GM19467 (cell line): Measurements from ENCODE around the gene MTERF1.
"Not testable (repeated sequence)": the region's sequence is repeated elsewhere in the genome, so short reads cannot be mapped to it uniquely, and the experiment has no call there.

Source experiments
- ATAC-seq: cut with Tn5 transposase; IDR thresholded peaks from one replicate; pipeline ENCODE4 v1.9.1; 2021; ENCODE audit warnings: mild to moderate bottlenecking, moderate library complexity; ENCODE audit not compliant: unreplicated experiment

MTERF1 gene

DNA sequence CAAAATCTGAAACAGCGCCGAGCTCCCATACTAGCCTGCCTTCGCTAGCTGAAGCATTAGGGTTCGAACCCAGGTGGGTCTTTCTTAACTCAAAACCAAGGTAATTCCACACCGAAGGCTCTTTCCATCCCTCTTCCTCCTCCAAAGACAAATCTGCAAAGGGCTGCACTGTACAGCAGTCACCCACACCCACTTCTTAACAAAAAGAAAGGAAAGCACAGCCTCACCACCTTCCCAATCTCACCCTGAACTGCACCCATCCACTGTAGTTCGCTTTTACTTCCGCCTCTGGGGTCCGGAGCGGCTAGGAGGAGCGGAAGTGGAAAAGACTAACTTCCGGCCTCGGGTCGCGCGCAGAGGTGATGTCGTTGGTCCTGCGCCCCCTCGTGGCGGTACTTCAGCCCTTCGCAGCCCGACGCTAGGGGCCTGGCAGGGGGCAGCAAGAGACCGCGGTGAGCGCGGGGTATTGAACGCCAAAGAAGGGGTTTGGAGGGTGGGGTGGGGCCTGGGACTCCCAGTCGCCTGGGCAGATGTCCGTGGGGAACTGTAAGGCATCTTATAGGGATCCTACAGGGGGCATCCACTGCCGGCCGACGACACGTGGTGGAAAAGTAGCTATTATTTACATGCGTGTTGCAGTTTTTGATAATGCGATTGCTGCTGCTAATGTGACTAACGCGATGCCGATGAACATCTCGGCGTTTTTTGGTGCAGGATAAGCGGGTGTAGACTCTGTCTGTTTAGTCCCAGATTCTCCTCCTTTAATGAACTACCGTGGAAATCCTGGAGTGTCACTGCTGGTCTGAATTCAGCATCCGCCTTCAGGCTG lies at the start of gene MTERF1:
Gene MTERF1, minus strand, starts transcription at position 290 of the 829 bp plus-strand sequence. CDS start 619 bp downstream, outside the sequence.
- ATAC-seq = peak; percentile 97

- peak; percentile 54 for ATAC-seq
These were observed 49.0 kb upstream of the MTERF1 start for GRCh38 chr7:91929463-91929862.

DNA sequence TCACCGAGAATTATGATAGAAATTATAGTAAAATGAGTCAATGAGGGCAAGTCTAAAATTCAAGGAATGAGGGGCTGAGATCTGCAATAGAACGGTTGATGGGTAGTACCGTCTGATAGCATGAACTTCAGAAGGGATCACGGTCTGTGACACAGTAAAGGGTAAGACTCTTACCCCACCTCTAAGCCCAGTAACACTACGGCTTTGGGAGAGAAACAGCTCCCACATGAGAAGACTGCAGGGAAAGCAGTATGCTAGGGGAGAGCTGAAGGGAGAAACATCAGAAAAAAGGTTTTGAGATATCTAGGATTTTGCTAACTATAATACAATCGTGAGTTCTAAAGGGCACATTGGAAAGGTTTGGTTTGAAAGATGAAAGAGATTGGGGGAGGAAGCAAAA lies 47.4 kb upstream of the MTERF1 start:
- no peak for ATAC-seq

DNA sequence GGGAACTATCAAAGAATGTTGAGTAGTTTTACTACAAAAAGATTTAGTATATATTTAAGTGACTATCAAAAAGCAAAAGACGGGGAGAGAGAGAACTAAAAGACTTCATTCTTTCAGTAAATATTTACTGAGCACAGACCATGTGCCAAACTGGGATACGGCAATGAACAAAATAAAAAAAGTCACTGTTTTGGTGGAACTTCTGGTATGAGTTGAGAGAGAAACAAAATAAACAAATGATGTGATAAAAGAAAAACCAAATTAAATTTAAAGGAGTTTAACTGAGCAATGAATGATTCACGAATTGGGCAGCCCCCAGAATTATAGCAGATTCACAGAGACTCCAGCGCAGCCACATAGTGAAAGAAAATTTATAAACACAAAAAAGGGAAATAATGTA lies 42.4 kb upstream of the MTERF1 start:
- ATAC-seq = no peak

- ATAC-seq = no peak
These were observed 37.9 kb upstream of the MTERF1 start for GRCh38 chr7:91918356-91918755.

DNA sequence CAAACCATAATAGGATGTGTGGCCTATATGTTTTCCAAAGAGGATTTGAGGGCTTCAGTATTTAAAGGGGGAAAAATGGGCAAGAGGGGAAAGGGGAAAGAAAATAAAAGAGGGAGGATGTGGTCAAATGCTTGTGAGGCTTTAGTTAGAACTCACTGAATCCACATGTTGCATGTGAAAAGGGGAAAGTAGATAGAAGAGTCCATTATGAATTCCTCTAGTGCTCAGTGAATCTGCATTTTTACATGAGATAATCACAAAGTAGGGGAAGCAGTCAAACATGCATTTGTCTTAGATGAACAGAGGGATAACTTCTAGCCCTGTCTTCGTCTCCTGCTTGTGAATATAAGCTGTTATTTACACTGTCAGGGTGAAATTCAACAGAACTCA lies 35.5 kb upstream of the MTERF1 start:
- no peak for ATAC-seq

DNA sequence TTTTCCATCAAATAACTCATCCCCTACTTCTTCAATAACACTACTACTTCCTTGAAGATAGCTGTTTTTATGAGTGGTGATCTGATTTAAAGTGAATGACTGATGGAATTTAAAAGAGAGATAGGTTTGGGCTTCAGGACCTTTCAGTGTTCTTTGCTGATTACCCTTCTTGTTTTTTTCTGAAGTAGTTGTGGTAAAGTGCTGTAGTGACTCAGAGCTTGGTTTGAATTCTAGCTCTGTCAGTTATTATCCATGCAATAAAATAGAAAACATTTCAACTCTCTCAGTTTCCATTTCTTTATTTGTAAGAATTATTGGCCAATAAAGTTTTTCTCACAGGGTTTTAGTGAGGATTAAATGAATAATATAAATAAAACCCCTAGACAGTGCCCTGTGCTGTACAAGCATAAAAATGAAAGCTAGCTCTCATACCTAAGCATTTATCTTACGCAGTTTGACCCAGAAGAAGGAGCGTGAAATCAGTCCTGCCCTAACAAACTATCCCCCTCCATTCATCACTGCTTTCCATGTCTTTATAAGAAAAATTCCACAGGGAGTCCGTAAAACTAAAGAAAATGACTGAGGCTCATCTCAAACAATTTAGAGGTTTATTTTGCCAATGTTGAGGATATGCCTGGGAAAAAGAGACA lies 35.0 kb upstream of the MTERF1 start:
- ATAC-seq = no peak

- no peak for ATAC-seq
These were observed 33.1 kb upstream of the MTERF1 start for GRCh38 chr7:91913612-91914011.

- no peak for ATAC-seq
These were observed 32.0 kb upstream of the MTERF1 start for GRCh38 chr7:91912494-91912893.

DNA sequence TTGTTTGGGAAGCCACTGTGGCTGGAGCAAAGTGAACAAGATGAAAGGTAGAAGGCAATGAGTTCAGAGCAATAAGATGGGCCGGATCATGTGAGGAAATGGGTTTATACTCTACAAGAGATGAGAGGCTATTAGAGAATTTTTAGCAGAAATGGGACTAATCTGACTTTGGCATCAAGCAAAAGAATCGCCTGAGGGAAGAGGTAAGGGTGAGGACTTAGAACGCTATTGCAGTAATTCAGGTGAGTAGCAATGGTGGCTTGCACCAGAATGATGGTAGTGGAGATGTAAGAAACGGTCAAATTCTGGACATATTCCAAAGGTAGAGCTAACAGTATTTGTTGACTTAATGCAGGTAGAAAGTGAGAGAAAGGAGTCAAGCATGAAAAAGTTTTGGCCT lies 30.6 kb upstream of the MTERF1 start:
- ATAC-seq = no peak

DNA sequence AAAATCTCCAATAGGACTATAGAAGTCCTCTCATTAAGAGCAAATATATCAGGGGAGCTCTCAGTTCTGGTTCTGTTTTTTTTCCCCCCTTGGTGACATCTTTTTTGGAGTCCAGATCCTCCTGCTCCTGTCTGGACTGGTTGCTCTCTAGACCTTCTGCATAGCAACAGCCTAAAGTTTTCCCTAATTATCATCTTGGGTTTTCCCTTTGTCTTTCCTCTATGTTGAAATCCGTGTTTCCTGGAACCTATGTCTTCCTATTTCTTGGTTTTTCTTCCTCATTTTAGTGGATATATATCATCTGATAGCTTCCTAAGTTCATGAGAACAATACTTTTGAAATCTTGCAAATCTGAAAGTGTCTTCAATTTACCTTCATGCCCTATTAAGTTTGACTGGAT lies 29.7 kb upstream of the MTERF1 start:
- ATAC-seq = no peak

GRCh38 chr7:91899563-91899962 lies 19.1 kb upstream of the MTERF1 start:
- ATAC-seq = no peak

- ATAC-seq = no peak
These were observed 17.9 kb upstream of the MTERF1 start for GRCh38 chr7:91898240-91898992.

GRCh38 chr7:91894781-91895480 lies 14.4 kb upstream of the MTERF1 start:
- ATAC-seq = no peak

- ATAC-seq = not testable (repeated sequence)
These were observed 13.2 kb upstream of the MTERF1 start for GRCh38 chr7:91893699-91894098.

- no peak for ATAC-seq
These were observed 12.4 kb upstream of the MTERF1 start for GRCh38 chr7:91892821-91893340.

- no peak for ATAC-seq
These were observed 11.7 kb upstream of the MTERF1 start for GRCh38 chr7:91892099-91892705.

GRCh38 chr7:91888271-91889175 lies 8.0 kb upstream of the MTERF1 start:
- not testable (repeated sequence) for ATAC-seq
